G401.6 (cell line): ENCODE measurements around the gene OR5B21.

Source experiments
- FAIRE-seq: peaks from 2 replicates; lab custom pipeline; 2012; peaks lifted over from hg19 to GRCh38; lab: Jason Lieb, UNC

Gene OR5B21

GRCh38 chr11:58493676-58494075 is 14.2 kb downstream of the OR5B21 start:
- FAIRE-seq, result no peak

GRCh38 chr11:58490827-58491226 is 17.1 kb downstream of the OR5B21 start:
- no peak for FAIRE-seq

- no peak for FAIRE-seq
Measured at GRCh38 chr11:58487170-58487569, 20.7 kb downstream of the OR5B21 start.

GRCh38 chr11:58485961-58486360 is 21.9 kb downstream of the OR5B21 start:
- FAIRE-seq, result no peak

- no peak for FAIRE-seq
Measured at GRCh38 chr11:58471892-58472291, 36.0 kb downstream of the OR5B21 start.

- no peak for FAIRE-seq
Measured at GRCh38 chr11:58466293-58466692, 41.6 kb downstream of the OR5B21 start.

GRCh38 chr11:58465690-58466089 is 42.2 kb downstream of the OR5B21 start:
- no peak for FAIRE-seq
